ENCODE measurements around the gene ERVW-1. TPM values are rescaled to one million over a fixed set of nuclear protein-coding genes. Genes with fewer than 3 reads are reported as not detected.
"Not testable (repeated sequence)": the region's sequence is repeated elsewhere in the genome, so short reads cannot be mapped to it uniquely, and the experiment has no call there.

ERVW-1 gene
- total RNA-seq, 3 donors from 2014 or later (not counting 1 experiment from before 2014, with no cell fraction given): not detected

GRCh38 chr7:92473989-92474388 lies 3.8 kb downstream of the ERVW-1 start:
- intact Hi-C loops (cut with micrococcal nuclease); H3K36me3 Mint-ChIP-seq; H3K36me3 ChIP-seq (ENCODE audit: control insufficient read depth, insufficient read depth, low read length); H3K27me3 Mint-ChIP-seq (ENCODE audit: low read depth in 2 of 2); H3K4me3 ChIP-seq (ENCODE audit: low read length); H3K4me3 Mint-ChIP-seq; ATAC-seq; H3K9me3 ChIP-seq (ENCODE audit: control insufficient read depth, insufficient read depth, low read length); DNase-seq; H3K27ac Mint-ChIP-seq; H3K4me1 ChIP-seq (ENCODE audit: control insufficient read depth, insufficient read depth, low read length); H3K27me3 ChIP-seq (ENCODE audit: control insufficient read depth, insufficient read depth, low read length); H3K4me1 Mint-ChIP-seq; H3K9me3 Mint-ChIP-seq; H3K27ac ChIP-seq (ENCODE audit: low read length): not testable (repeated sequence)
- 96% methylated on average over 9 of the region's 10 CpGs for whole genome bisulfite sequencing (ENCODE audit: insufficient coverage)

DNA sequence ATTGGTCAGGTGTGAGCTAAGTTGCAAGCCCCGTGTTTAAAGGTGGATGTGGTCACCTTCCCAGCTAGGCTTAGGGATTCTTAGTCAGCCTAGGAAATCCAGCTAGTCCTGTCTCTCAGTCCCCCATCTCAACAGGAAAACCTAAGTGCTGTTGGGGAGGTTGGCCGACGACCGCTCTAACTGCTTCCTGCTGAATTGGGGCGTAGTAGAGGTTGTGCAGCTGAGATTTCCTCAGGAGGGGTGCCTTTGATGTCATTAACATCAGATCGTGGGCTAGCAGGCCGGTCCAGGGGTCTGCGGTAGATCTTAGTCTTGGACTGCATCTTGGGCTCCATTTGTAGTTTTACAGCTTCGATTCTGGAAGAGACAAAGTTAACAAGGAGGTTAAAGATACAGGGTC lies 9.2 kb downstream of the ERVW-1 start:
- H3K36me3 ChIP-seq (ENCODE audit: control insufficient read depth, insufficient read depth, low read length); H3K36me3 Mint-ChIP-seq; H3K4me1 ChIP-seq (ENCODE audit: control insufficient read depth, insufficient read depth, low read length); H3K4me3 ChIP-seq (ENCODE audit: low read length); H3K9me3 ChIP-seq (ENCODE audit: control insufficient read depth, insufficient read depth, low read length); H3K4me3 Mint-ChIP-seq; H3K27ac ChIP-seq (ENCODE audit: low read length); H3K27ac Mint-ChIP-seq; H3K27me3 ChIP-seq (ENCODE audit: control insufficient read depth, insufficient read depth, low read length); ATAC-seq; H3K4me1 Mint-ChIP-seq; DNase-seq; intact Hi-C loops (cut with micrococcal nuclease); H3K9me3 Mint-ChIP-seq; H3K27me3 Mint-ChIP-seq (ENCODE audit: low read depth in 2 of 2): not testable (repeated sequence)
- WGBS (ENCODE audit: insufficient coverage): 97% methylated on average over 8 of the region's 9 CpGs

- H3K36me3 ChIP-seq (ENCODE audit: control insufficient read depth, insufficient read depth, low read length): peaks cover 2% of the 10 kb centered on the region
- DNase-seq (no peak), ATAC-seq (no peak)
- H3K4me1 ChIP-seq (ENCODE audit: control insufficient read depth, insufficient read depth, low read length): no peaks in the 10 kb centered on the region
- Mint-ChIP-seq H3K4me3 (no peak overlapping the region), H3K4me1 (no peaks in the 10 kb centered on the region), H3K9me3 (no peaks in the 10 kb centered on the region), H3K27ac (no peak overlapping the region), H3K36me3 (peaks cover 10% of the 10 kb centered on the region), H3K27me3 (ENCODE audit: low read depth in 2 of 2) (no peaks in the 10 kb centered on the region)
- no peak overlapping the region for H3K4me3 ChIP-seq (ENCODE audit: low read length)
- intact Hi-C loops (cut with micrococcal nuclease): no loop called here
- 90% methylated on average over 2 of the region's 2 CpGs for WGBS (ENCODE audit: insufficient coverage)
- H3K27ac ChIP-seq (ENCODE audit: low read length): no peak overlapping the region
- no peaks in the 10 kb centered on the region for H3K9me3 ChIP-seq (ENCODE audit: control insufficient read depth, insufficient read depth, low read length)
- TF ChIP-seq CTCF (IDR thresholded peaks at IDR 0.05): no peak
- H3K27me3 ChIP-seq (ENCODE audit: control insufficient read depth, insufficient read depth, low read length): no peaks in the 10 kb centered on the region
These were observed 11.1 kb downstream of the ERVW-1 start for GRCh38 chr7:92466682-92467081.

GRCh38 chr7:92464515-92464914 lies 13.2 kb downstream of the ERVW-1 start:
- no peak for DNase-seq
- 81% methylated on average over 3 of the region's 3 CpGs for WGBS (ENCODE audit: insufficient coverage)
- Mint-ChIP-seq H3K9me3 (no peaks in the 10 kb centered on the region), H3K27me3 (ENCODE audit: low read depth in 2 of 2) (no peaks in the 10 kb centered on the region), H3K27ac (no peak overlapping the region), H3K4me1 (no peaks in the 10 kb centered on the region), H3K36me3 (peaks cover 10% of the 10 kb centered on the region), H3K4me3 (no peak overlapping the region)
- H3K27me3 ChIP-seq (ENCODE audit: control insufficient read depth, insufficient read depth, low read length): no peaks in the 10 kb centered on the region
- intact Hi-C loops (cut with micrococcal nuclease): no loop called here
- H3K27ac ChIP-seq (ENCODE audit: low read length): no peak overlapping the region
- H3K4me1 ChIP-seq (ENCODE audit: control insufficient read depth, insufficient read depth, low read length): no peaks in the 10 kb centered on the region
- TF ChIP-seq CTCF (IDR thresholded peaks at IDR 0.05): no peak
- no peak for ATAC-seq
- no peak overlapping the region for H3K4me3 ChIP-seq (ENCODE audit: low read length)
- H3K9me3 ChIP-seq (ENCODE audit: control insufficient read depth, insufficient read depth, low read length): no peaks in the 10 kb centered on the region
- peaks cover 2% of the 10 kb centered on the region for H3K36me3 ChIP-seq (ENCODE audit: control insufficient read depth, insufficient read depth, low read length)

DNA sequence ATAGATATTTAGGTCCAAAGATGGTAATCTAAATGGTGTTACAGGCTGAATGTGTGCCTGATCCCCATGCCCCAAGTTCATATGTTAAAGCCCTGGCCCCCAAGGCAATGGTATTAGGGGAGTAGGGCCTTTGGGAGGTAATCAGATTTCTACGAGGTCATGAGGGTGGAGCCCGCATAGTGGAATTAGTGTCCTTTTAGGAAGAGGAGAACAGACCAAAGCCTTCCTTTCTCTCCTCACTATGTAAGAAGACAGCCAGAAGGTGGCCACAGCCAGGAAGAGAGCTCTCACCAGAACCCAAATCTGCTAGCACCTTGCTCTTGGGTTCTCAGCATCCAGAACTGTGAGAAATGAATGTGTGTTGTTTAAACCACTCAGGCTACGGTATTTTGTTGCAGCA lies 15.2 kb downstream of the ERVW-1 start:
- no peaks in the 10 kb centered on the region for H3K4me1 Mint-ChIP-seq
- Histone ChIP-seq H3K36me3 (ENCODE audit: control insufficient read depth, insufficient read depth, low read length) (peaks cover 4% of the 10 kb centered on the region), H3K4me1 (ENCODE audit: control insufficient read depth, insufficient read depth, low read length) (no peaks in the 10 kb centered on the region), H3K27ac (ENCODE audit: low read length) (no peak overlapping the region), H3K9me3 (ENCODE audit: control insufficient read depth, insufficient read depth, low read length) (no peaks in the 10 kb centered on the region), H3K4me3 (ENCODE audit: low read length) (no peak overlapping the region), H3K27me3 (ENCODE audit: control insufficient read depth, insufficient read depth, low read length) (no peaks in the 10 kb centered on the region)
- no peaks in the 10 kb centered on the region for H3K9me3 Mint-ChIP-seq
- TF ChIP-seq CTCF (IDR thresholded peaks at IDR 0.05): no peak
- 67% methylated on average over 1 of the region's 3 CpGs for WGBS (ENCODE audit: insufficient coverage)
- H3K27me3 Mint-ChIP-seq (ENCODE audit: low read depth in 2 of 2): no peaks in the 10 kb centered on the region
- ATAC-seq: no peak
- DNase-seq: no peak
- H3K36me3 Mint-ChIP-seq: peaks cover 2% of the 10 kb centered on the region
- no peak overlapping the region for H3K27ac Mint-ChIP-seq
- intact Hi-C loops (cut with micrococcal nuclease): no loop called here
- no peak overlapping the region for H3K4me3 Mint-ChIP-seq

All from natural killer cell (primary cell).